Tibial nerve (tissue), 4 donors: ENCODE data around the gene AUTS2.

ENCODE experiments used
- EP300 ChIP-seq, 2 donors: sonication (generic); formaldehyde crosslinking; IDR thresholded peaks; one replicate each; pipeline ENCODE4 v1.6.1; 2017; ENCODE audit warnings: antibody characterized with exemption in 2 of 2, mild to moderate bottlenecking in 1 of 2
- TF ChIP-seq, protein P1 (sequence below), 5 experiments: fragments of 200-600 bp in 3 of 5; fragments of 450-650 bp in 2 of 5; sonication (generic) in 3 of 5; IDR thresholded peaks; one replicate each; pipeline ENCODE4 v1.5.1; 2016 to 2019; ENCODE audit warnings: antibody characterized with exemption in 5 of 5, mild to moderate bottlenecking in 3 of 5, moderate library complexity in 2 of 5

DNA sequence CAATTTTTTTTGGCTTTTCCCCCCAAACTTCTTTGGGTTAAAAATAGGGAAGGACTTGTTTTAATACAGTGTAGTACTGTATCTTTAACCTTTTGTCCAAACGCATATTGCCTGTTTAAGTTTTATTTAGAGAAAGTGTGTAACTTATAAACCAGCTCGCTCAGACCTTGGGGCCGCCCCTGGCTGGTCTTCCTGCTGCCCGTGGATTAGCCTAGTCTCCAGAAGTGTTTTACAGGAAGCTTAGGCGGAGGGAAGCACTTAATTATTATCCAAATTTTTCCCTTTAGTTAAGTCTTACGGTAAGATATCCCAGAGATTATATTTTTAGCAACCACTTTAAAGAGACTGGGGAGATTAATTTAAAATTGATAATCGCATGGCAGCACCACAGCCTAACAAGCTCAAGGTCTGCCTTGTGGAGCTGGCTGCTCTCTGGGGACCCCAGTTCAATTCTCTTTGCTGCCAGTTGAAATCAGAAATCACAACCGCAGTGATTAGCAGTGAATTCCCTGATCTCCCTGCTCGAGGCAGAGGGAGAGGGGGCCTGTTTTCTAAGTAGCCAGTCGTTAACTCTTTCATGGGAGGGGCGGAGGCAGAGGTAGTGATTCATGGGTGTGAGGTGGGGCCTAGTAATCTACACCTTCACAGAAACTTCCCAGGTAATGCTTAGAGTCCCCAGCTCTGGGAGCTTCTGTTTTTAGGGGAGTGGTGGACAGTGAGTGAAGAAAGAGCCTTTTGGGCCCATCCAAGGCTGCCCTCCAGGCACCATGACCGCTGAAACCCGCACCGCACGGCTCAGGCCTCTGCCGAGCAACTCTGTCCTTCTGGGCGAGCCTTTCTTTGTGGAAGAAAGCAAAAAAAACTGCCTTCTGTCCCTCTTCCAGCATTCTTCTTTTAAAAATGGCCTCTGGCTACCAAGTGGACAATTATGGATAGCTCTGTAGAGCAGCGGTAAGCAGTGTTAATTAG, 984.9 kb downstream of the AUTS2 start:
- TF ChIP-seq, protein P1, sequence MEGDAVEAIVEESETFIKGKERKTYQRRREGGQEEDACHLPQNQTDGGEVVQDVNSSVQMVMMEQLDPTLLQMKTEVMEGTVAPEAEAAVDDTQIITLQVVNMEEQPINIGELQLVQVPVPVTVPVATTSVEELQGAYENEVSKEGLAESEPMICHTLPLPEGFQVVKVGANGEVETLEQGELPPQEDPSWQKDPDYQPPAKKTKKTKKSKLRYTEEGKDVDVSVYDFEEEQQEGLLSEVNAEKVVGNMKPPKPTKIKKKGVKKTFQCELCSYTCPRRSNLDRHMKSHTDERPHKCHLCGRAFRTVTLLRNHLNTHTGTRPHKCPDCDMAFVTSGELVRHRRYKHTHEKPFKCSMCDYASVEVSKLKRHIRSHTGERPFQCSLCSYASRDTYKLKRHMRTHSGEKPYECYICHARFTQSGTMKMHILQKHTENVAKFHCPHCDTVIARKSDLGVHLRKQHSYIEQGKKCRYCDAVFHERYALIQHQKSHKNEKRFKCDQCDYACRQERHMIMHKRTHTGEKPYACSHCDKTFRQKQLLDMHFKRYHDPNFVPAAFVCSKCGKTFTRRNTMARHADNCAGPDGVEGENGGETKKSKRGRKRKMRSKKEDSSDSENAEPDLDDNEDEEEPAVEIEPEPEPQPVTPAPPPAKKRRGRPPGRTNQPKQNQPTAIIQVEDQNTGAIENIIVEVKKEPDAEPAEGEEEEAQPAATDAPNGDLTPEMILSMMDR (IDR thresholded peaks at IDR 0.05) = no peak
- TF ChIP-seq EP300 (IDR thresholded peaks at IDR 0.05) = no peak
